CD4-positive, alpha-beta T cell treated with Interleukin-10 for 1 hour (primary cell): ENCODE results near the gene GPLD1.

Experiments used
- DNase-seq: peaks from one replicate; pipeline ENCODE4 v3.0.0-alpha.2; 2020

The GPLD1 gene

GRCh38 chr6:24497254-24497970, 8.0 kb upstream of the GPLD1 start:
- peak; percentile 2 for DNase-seq

GRCh38 chr6:24494821-24495795, 5.7 kb upstream of the GPLD1 start, which contains the start of gene ALDH5A1:
ALDH5A1 (plus strand) TSS chr6:24494969; CDS start chr6:24494997, 28 bp downstream.
- peak; percentile 76 for DNase-seq

- no peak for DNase-seq
Observed at GRCh38 chr6:24493945-24494820, 4.8 kb upstream of the GPLD1 start.

- no peak for DNase-seq
Observed at GRCh38 chr6:24492475-24492874, 3.1 kb upstream of the GPLD1 start.

- DNase-seq = no peak
Observed at GRCh38 chr6:24490948-24491347, 1.6 kb upstream of the GPLD1 start.

- DNase-seq = no peak
Observed at GRCh38 chr6:24489881-24490280, 503 bp upstream of the GPLD1 start.

- DNase-seq = no peak
Observed at GRCh38 chr6:24486065-24486464, 3.3 kb downstream of the GPLD1 start.

- no peak for DNase-seq
Observed at GRCh38 chr6:24484657-24485323, 4.6 kb downstream of the GPLD1 start.

- DNase-seq = no peak
Observed at GRCh38 chr6:24481449-24481848, 7.9 kb downstream of the GPLD1 start.

- no peak for DNase-seq
Observed at GRCh38 chr6:24480705-24481104, 8.7 kb downstream of the GPLD1 start.

GRCh38 chr6:24478903-24479302, 10.5 kb downstream of the GPLD1 start:
- no peak for DNase-seq

GRCh38 chr6:24477070-24477469, 12.3 kb downstream of the GPLD1 start:
- no peak for DNase-seq

- no peak for DNase-seq
Observed at GRCh38 chr6:24476631-24477030, 12.7 kb downstream of the GPLD1 start.

- no peak for DNase-seq
Observed at GRCh38 chr6:24472181-24472580, 17.2 kb downstream of the GPLD1 start.

GRCh38 chr6:24469811-24470210, 19.6 kb downstream of the GPLD1 start:
- DNase-seq = no peak

- DNase-seq = no peak
Observed at GRCh38 chr6:24464253-24465038, 24.9 kb downstream of the GPLD1 start.

- DNase-seq = no peak
Observed at GRCh38 chr6:24460966-24461365, 28.4 kb downstream of the GPLD1 start.

GRCh38 chr6:24458941-24459340, 30.4 kb downstream of the GPLD1 start:
- DNase-seq = no peak

- no peak for DNase-seq
Observed at GRCh38 chr6:24458134-24458533, 31.2 kb downstream of the GPLD1 start.

GRCh38 chr6:24455061-24455460, 34.3 kb downstream of the GPLD1 start:
- no peak for DNase-seq

GRCh38 chr6:24454452-24454851, 34.9 kb downstream of the GPLD1 start:
- no peak for DNase-seq
